Endothelial cell (in vitro differentiated cells): ENCODE data around the gene CDC37. TPM values are rescaled to one million over a fixed set of nuclear protein-coding genes. Genes with fewer than 3 reads are reported as not detected.

Experiments used
- DNase-seq: peaks from one replicate; pipeline ENCODE4 v3.0.0; 2021; ENCODE audit warnings: low spot score
- H3K27ac Mint-ChIP-seq: one replicate; pipeline ENCODE4 v1.8.0; 2021; ENCODE audit warnings: mixed read lengths, inconsistent platforms; ENCODE audit not compliant: unreplicated experiment
- H3K27me3 Mint-ChIP-seq: one replicate; pipeline ENCODE4 v1.8.0; 2021; ENCODE audit warnings: mild to moderate bottlenecking, moderate library complexity, mixed read lengths, inconsistent platforms; ENCODE audit not compliant: unreplicated experiment
- H3K36me3 Mint-ChIP-seq: one replicate; pipeline ENCODE4 v1.8.0; 2021; ENCODE audit warnings: mild to moderate bottlenecking, low read depth, mixed read lengths, inconsistent platforms; ENCODE audit not compliant: unreplicated experiment
- H3K4me1 Mint-ChIP-seq: one replicate; pipeline ENCODE4 v1.8.0; 2021; ENCODE audit warnings: mild to moderate bottlenecking, mixed read lengths, inconsistent platforms; ENCODE audit not compliant: unreplicated experiment
- H3K4me3 Mint-ChIP-seq: one replicate; pipeline ENCODE4 v1.8.0; 2021; ENCODE audit warnings: mild to moderate bottlenecking, mixed read lengths, inconsistent platforms; ENCODE audit not compliant: unreplicated experiment
- H3K9me3 Mint-ChIP-seq: one replicate; pipeline ENCODE4 v1.8.0; 2021; ENCODE audit warnings: mixed read lengths, inconsistent platforms; ENCODE audit not compliant: unreplicated experiment
- CTCF ChIP-seq: fragments of 200-600 bp; sonication (generic); IDR thresholded peaks from one replicate; pipeline ENCODE4 v1.5.0; 2021; ENCODE audit warnings: antibody characterized with exemption; ENCODE audit not compliant: unreplicated experiment
- microRNA-seq: library from miRNA; unstranded; fragments of <30 nt; microRNA quantifications from one replicate; pipeline ENCODE4, GENCODE V29; 2020; ENCODE audit not compliant: unreplicated experiment
- total RNA-seq: library from RNA; stranded (reverse); fragmentation: NEBNext Ultra II Directional; extraction: Animal tissue kit (Norgen Biotek cat#: 25700); gene quantifications from one replicate; pipeline ENCODE4 v1.2.1, GENCODE V29; 2021; ENCODE audit not compliant: unreplicated experiment

CDC37 gene
- total RNA-seq, 1 donor from 2014 or later = 386 TPM

GRCh38 chr19:10346509-10346908 lies 56.8 kb downstream of the CDC37 start:
- H3K27me3 Mint-ChIP-seq = peaks cover 7% of the 10 kb centered on the region
- no peak for TF ChIP-seq CTCF
- DNase-seq = no peak
- H3K4me1 Mint-ChIP-seq = no peaks in the 10 kb centered on the region
- no peak overlapping the region for H3K4me3 Mint-ChIP-seq
- H3K36me3 Mint-ChIP-seq = peaks cover 3% of the 10 kb centered on the region
- no peak overlapping the region for H3K27ac Mint-ChIP-seq
- H3K9me3 Mint-ChIP-seq = no peaks in the 10 kb centered on the region

GRCh38 chr19:10344780-10345179 lies 58.6 kb downstream of the CDC37 start:
- H3K27me3 Mint-ChIP-seq = peaks cover 4% of the 10 kb centered on the region
- H3K36me3 Mint-ChIP-seq = no peaks in the 10 kb centered on the region
- no peak for DNase-seq
- no peaks in the 10 kb centered on the region for H3K4me1 Mint-ChIP-seq
- no peak overlapping the region for H3K4me3 Mint-ChIP-seq
- no peaks in the 10 kb centered on the region for H3K9me3 Mint-ChIP-seq
- no peak overlapping the region for H3K27ac Mint-ChIP-seq
- TF ChIP-seq CTCF = no peak

- peaks cover 3% of the 10 kb centered on the region for H3K36me3 Mint-ChIP-seq
- no peak overlapping the region for H3K4me3 Mint-ChIP-seq
- H3K9me3 Mint-ChIP-seq = no peaks in the 10 kb centered on the region
- H3K27me3 Mint-ChIP-seq = peaks cover 7% of the 10 kb centered on the region
- H3K27ac Mint-ChIP-seq = no peak overlapping the region
- TF ChIP-seq CTCF = no peak
- peaks cover 4% of the 10 kb centered on the region for H3K4me1 Mint-ChIP-seq
- no peak for DNase-seq
Observed at GRCh38 chr19:10343495-10343894, 59.8 kb downstream of the CDC37 start.

Small RNA genes lying within 50 kb of the gene (microRNA-seq; reads per million reads assigned to microRNA genes)
- 1.5 reads per million, percentile 23 among the genes with 10 or more reads in this experiment for gene MIR1181

Other genes starting within 250 kb of the CDC37 start
- 119 TPM for gene DNMT1, start 208.6 kb downstream of the CDC37 start, total RNA-seq
- gene S1PR2, start 172.2 kb downstream of the CDC37 start, total RNA-seq = 9.3 TPM
- gene MRPL4, start 151.3 kb downstream of the CDC37 start, total RNA-seq = 51.3 TPM
- gene ICAM1, start 132.4 kb downstream of the CDC37 start, total RNA-seq = 7.2 TPM
- 0.36 TPM for gene ICAM4, start 116.6 kb downstream of the CDC37 start, total RNA-seq
- not detected for gene ICAM5, start 113.6 kb downstream of the CDC37 start, total RNA-seq
- gene ZGLP1, start 93.7 kb downstream of the CDC37 start, total RNA-seq = 8.2 TPM
- 18.9 TPM for gene FDX2, start 87.5 kb downstream of the CDC37 start, total RNA-seq
- 46.1 TPM for gene RAVER1, start 70.0 kb downstream of the CDC37 start, total RNA-seq
- gene ICAM3, start 63.9 kb downstream of the CDC37 start, total RNA-seq = 24.9 TPM
- 143 TPM for gene TYK2, start 23.0 kb downstream of the CDC37 start, total RNA-seq
- gene PDE4A, start 17.0 kb upstream of the CDC37 start, total RNA-seq = 0.46 TPM
- 56.4 TPM for gene KEAP1, start 99.8 kb upstream of the CDC37 start, total RNA-seq
- gene S1PR5, start 113.9 kb upstream of the CDC37 start, total RNA-seq = not detected
- 11.8 TPM for gene ATG4D, start 140.4 kb upstream of the CDC37 start, total RNA-seq
- 25.2 TPM for gene KRI1, start 162.5 kb upstream of the CDC37 start, total RNA-seq
- 8.1 TPM for gene CDKN2D, start 165.4 kb upstream of the CDC37 start, total RNA-seq
- gene AP1M2, start 183.8 kb upstream of the CDC37 start, total RNA-seq = 7.5 TPM
- 272 TPM for gene SLC44A2, start 222.0 kb upstream of the CDC37 start, total RNA-seq